Measurements from ENCODE around the gene SRMS.
"Not testable (repeated sequence)": the region's sequence is repeated elsewhere in the genome, so short reads cannot be mapped to it uniquely, and the experiment has no call there.

The SRMS gene

GRCh38 chr20:63572071-63572787 lies 24.7 kb upstream of the SRMS start:
- TF ChIP-seq EZH2phosphoT487 (conservative IDR thresholded peaks at IDR 0.05; ENCODE audit: low read length) (no peak), CTCF (IDR thresholded peaks at IDR 0.05; ENCODE audit: insufficient read depth, low read length, poor library complexity, severe bottlenecking) (no peak)
- no peak overlapping the region for H3K27ac ChIP-seq (ENCODE audit: low read depth, low read length)
- no peaks in the 10 kb centered on the region for H3K27me3 ChIP-seq (ENCODE audit: low read length)
- no peaks in the 10 kb centered on the region for H3K79me2 ChIP-seq (ENCODE audit: insufficient read depth, low read length)
- H3K9me3 ChIP-seq (ENCODE audit: insufficient read depth, low read length) = no peaks in the 10 kb centered on the region
- no peak overlapping the region for H3K9ac ChIP-seq (ENCODE audit: low read length)
- H3K9me2 ChIP-seq (replicated peaks; ENCODE audit: insufficient read depth, low read length) = no peaks in the 10 kb centered on the region
- no peak overlapping the region for H3K4me2 ChIP-seq (ENCODE audit: low read depth, low read length, poor library complexity, severe bottlenecking)
- H2AFZ ChIP-seq (ENCODE audit: low read depth, low read length, severe bottlenecking) = no peak overlapping the region
- no peaks in the 10 kb centered on the region for H3K36me3 ChIP-seq (ENCODE audit: low read length)
- H4K20me1 ChIP-seq (ENCODE audit: low read depth, low read length) = no peaks in the 10 kb centered on the region
- no peaks in the 10 kb centered on the region for H3F3A ChIP-seq (ENCODE audit: insufficient read depth)
- H3K4me3 ChIP-seq (ENCODE audit: insufficient read depth, low read length, poor library complexity, severe bottlenecking) = no peak overlapping the region

- not testable (repeated sequence) for H3K4me3 ChIP-seq (ENCODE audit: insufficient read depth, low read length, poor library complexity, severe bottlenecking); H3K4me2 ChIP-seq (ENCODE audit: low read depth, low read length, poor library complexity, severe bottlenecking); H4K20me1 ChIP-seq (ENCODE audit: low read depth, low read length); H3K9me3 ChIP-seq (ENCODE audit: insufficient read depth, low read length); H3K9ac ChIP-seq (ENCODE audit: low read length); H3K27ac ChIP-seq (ENCODE audit: low read depth, low read length); H3K79me2 ChIP-seq (ENCODE audit: insufficient read depth, low read length); H3K9me2 ChIP-seq (replicated peaks; ENCODE audit: insufficient read depth, low read length); H2AFZ ChIP-seq (ENCODE audit: low read depth, low read length, severe bottlenecking); H3F3A ChIP-seq (ENCODE audit: insufficient read depth); H3K27me3 ChIP-seq (ENCODE audit: low read length); H3K36me3 ChIP-seq (ENCODE audit: low read length)
Measured at GRCh38 chr20:63571087-63571478, 23.5 kb upstream of the SRMS start.

GRCh38 chr20:63570281-63571086 lies 22.9 kb upstream of the SRMS start:
- H3K9ac ChIP-seq (ENCODE audit: low read length) = no peak overlapping the region
- no peak overlapping the region for H3K4me2 ChIP-seq (ENCODE audit: low read depth, low read length, poor library complexity, severe bottlenecking)
- no peaks in the 10 kb centered on the region for H4K20me1 ChIP-seq (ENCODE audit: low read depth, low read length)
- no peak overlapping the region for H3K27ac ChIP-seq (ENCODE audit: low read depth, low read length)
- no peak overlapping the region for H3K4me3 ChIP-seq (ENCODE audit: insufficient read depth, low read length, poor library complexity, severe bottlenecking)
- H2AFZ ChIP-seq (ENCODE audit: low read depth, low read length, severe bottlenecking) = no peak overlapping the region
- no peaks in the 10 kb centered on the region for H3K27me3 ChIP-seq (ENCODE audit: low read length)
- no peak for TF ChIP-seq CTCF (IDR thresholded peaks at IDR 0.05; ENCODE audit: insufficient read depth, low read length, poor library complexity, severe bottlenecking)
- no peak for TF ChIP-seq EZH2phosphoT487 (conservative IDR thresholded peaks at IDR 0.05; ENCODE audit: low read length)
- H3F3A ChIP-seq (ENCODE audit: insufficient read depth) = no peaks in the 10 kb centered on the region
- no peaks in the 10 kb centered on the region for H3K36me3 ChIP-seq (ENCODE audit: low read length)
- H3K9me3 ChIP-seq (ENCODE audit: insufficient read depth, low read length) = no peaks in the 10 kb centered on the region
- H3K79me2 ChIP-seq (ENCODE audit: insufficient read depth, low read length) = no peaks in the 10 kb centered on the region
- H3K9me2 ChIP-seq (replicated peaks; ENCODE audit: insufficient read depth, low read length) = no peaks in the 10 kb centered on the region

Data from SU-DHL-6 (cell line).